Upper lobe of left lung (tissue), 6 donors: Measurements from ENCODE around the gene EPO. TPM values are rescaled to one million over a fixed set of nuclear protein-coding genes. Genes with fewer than 3 reads are reported as not detected.
A peak's percentile ranks its signal among the peaks of the same experiment; 100 is the strongest.

Experiments
- ATAC-seq, 2 donors: fragments of 200-7000 bp; cut with Tn5 transposase; one replicate each; pipeline ENCODE4 v1.9.1; 2022; ENCODE audit warnings: mild to moderate bottlenecking in 2 of 2, moderate library complexity in 2 of 2; ENCODE audit not compliant: low FRiP score in 2 of 2
- DNase-seq, 2 donors: peaks; one replicate each; pipeline ENCODE4 v3.0.0-alpha.2; 2019 to 2020
- H3K27ac ChIP-seq, 4 donors: fragments of 200-600 bp; sonication (generic); one replicate each; pipeline ENCODE4 v1.5.1; 2016 to 2019
- H3K27me3 ChIP-seq, 4 donors: fragments of 200-600 bp; sonication (generic); one replicate each; pipeline ENCODE4 v1.5.1; 2017 to 2019
- H3K36me3 ChIP-seq, 4 donors: fragments of 200-600 bp; sonication (generic); one replicate each; pipeline ENCODE4 v1.5.1; 2016 to 2019
- H3K4me1 ChIP-seq, 4 donors: fragments of 200-600 bp; sonication (generic); one replicate each; pipeline ENCODE4 v1.5.1; 2018 to 2019
- H3K4me3 ChIP-seq, 4 donors: fragments of 200-600 bp; sonication (generic); one replicate each; pipeline ENCODE4 v1.5.1; 2017 to 2019; ENCODE audit warnings: mild to moderate bottlenecking in 2 of 4, moderate library complexity in 1 of 4
- H3K9me3 ChIP-seq, 4 donors: fragments of 200-600 bp; sonication (generic); one replicate each; pipeline ENCODE4 v1.5.1; 2018 to 2019
- EP300 ChIP-seq, 4 donors: sonication (generic); formaldehyde crosslinking; IDR thresholded peaks; one replicate each; pipeline ENCODE4 v1.5.1; 2017; ENCODE audit warnings: antibody characterized with exemption in 4 of 4, control low read depth in 2 of 4
- POLR2A ChIP-seq, 4 donors: fragments of 450-650 bp; IDR thresholded peaks; one replicate each; pipeline ENCODE4 v1.5.1; 2016 to 2017; ENCODE audit warnings: antibody characterized with exemption in 4 of 4, mild to moderate bottlenecking in 2 of 4
- POLR2AphosphoS5 ChIP-seq, 2 donors: sonication (generic); formaldehyde crosslinking; IDR thresholded peaks; one replicate each; pipeline ENCODE4 v1.5.1; 2017; ENCODE audit warnings: antibody characterized with exemption in 2 of 2
- WGBS, 2 donors: methylation state at CpG; one replicate each; pipeline ENCODE4 v1.1.5; 2017 to 2018; 5-methylcytosine and 5-hydroxymethylcytosine counted together
- total RNA-seq, 6 donors: library from RNA; depleted of rRNA in 4 of 6; stranded (reverse); fragments of >200 nt in 4 of 6; gene quantifications; one replicate each; pipeline versions ENCODE4 v1.1.0 to v1.2.1, GENCODE V29; 2016 to 2021
- TF ChIP-seq, protein P1 (sequence below), 6 experiments: fragments of 450-650 bp in 4 of 6; fragments of 200-600 bp in 2 of 6; sonication (generic) in 2 of 6; IDR thresholded peaks; one replicate each; pipeline ENCODE4 v1.5.1; 2016 to 2019; ENCODE audit warnings: antibody characterized with exemption in 6 of 6
- donor health status: DM: no; HTN: no; CAD: no; lungs with moderate emphysema.
- donor health status: DM: no; HTN: yes; CAD: no; lungs with severe emphysema.

Gene EPO
- total RNA-seq, 6 donors from 2014 or later, result 0.20 TPM; not detected in 5

DNA sequence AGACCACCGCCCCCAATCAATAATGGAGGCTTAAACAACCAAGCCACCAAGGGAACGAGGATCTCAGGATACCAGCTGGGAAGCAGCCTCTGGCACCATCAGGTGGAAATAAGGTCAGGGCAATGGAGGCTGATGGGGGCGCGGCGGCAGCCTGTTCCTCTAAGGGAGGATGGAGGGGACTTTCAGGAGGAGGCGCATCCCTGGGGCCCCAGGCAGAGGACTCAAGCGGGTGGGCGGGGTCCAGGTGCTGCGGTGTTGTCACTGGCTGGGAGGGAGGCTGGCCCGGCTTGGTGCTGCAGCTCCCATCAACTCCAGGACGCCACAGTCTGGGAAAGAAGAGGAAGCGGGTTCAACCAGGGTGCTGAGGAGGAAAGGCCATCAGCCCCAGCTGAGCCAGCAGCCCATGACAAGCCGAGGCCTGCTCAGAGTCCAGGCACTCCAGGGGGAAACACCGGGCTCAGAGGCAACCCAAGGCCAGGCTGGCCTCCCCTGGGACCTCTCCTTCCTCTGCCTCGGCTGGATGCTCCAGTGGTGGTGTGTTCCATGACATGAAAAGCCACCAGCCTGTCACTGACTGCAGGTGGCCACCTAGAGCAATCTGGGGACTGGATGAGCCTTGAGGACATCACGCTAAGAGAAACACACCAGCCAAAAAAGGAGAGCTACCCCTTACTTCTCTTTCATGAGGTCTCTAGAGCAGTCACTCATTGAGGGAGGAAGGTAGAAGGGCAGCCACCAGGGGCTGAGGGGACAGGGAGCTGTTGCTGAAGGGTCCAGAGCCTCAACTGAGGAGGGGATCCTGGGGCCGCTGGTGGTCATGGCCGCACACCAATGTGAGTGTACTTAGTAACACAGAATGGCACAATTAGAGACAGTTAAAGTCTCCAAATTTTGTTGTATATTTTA is 30.8 kb upstream of the EPO start:
- DNase-seq (peak in 1 of 2 donors; percentile 76), ATAC-seq (no peak)
- no peaks in the 10 kb centered on the region for H3K9me3 ChIP-seq
- WGBS, 2 donors, result 88 to 90% methylated on average over 17 to 18 of the region's 18 CpGs
- no peaks in the 10 kb centered on the region for H3K27me3 ChIP-seq
- H3K27ac ChIP-seq, result no peak overlapping the region
- peaks cover 17 to 54% (median 43%) of the 10 kb centered on the region in 4 donors for H3K36me3 ChIP-seq
- TF ChIP-seq, protein P1, sequence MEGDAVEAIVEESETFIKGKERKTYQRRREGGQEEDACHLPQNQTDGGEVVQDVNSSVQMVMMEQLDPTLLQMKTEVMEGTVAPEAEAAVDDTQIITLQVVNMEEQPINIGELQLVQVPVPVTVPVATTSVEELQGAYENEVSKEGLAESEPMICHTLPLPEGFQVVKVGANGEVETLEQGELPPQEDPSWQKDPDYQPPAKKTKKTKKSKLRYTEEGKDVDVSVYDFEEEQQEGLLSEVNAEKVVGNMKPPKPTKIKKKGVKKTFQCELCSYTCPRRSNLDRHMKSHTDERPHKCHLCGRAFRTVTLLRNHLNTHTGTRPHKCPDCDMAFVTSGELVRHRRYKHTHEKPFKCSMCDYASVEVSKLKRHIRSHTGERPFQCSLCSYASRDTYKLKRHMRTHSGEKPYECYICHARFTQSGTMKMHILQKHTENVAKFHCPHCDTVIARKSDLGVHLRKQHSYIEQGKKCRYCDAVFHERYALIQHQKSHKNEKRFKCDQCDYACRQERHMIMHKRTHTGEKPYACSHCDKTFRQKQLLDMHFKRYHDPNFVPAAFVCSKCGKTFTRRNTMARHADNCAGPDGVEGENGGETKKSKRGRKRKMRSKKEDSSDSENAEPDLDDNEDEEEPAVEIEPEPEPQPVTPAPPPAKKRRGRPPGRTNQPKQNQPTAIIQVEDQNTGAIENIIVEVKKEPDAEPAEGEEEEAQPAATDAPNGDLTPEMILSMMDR (IDR thresholded peaks at IDR 0.05), result no peak
- no peak for TF ChIP-seq EP300 (IDR thresholded peaks at IDR 0.05)
- no peak for TF ChIP-seq POLR2AphosphoS5 (IDR thresholded peaks at IDR 0.05)
- no peak for TF ChIP-seq POLR2A (IDR thresholded peaks at IDR 0.05)
- peaks cover 25 to 33% (median 28%) of the 10 kb centered on the region in 4 donors for H3K4me1 ChIP-seq
- H3K4me3 ChIP-seq, result no peak overlapping the region

DNA sequence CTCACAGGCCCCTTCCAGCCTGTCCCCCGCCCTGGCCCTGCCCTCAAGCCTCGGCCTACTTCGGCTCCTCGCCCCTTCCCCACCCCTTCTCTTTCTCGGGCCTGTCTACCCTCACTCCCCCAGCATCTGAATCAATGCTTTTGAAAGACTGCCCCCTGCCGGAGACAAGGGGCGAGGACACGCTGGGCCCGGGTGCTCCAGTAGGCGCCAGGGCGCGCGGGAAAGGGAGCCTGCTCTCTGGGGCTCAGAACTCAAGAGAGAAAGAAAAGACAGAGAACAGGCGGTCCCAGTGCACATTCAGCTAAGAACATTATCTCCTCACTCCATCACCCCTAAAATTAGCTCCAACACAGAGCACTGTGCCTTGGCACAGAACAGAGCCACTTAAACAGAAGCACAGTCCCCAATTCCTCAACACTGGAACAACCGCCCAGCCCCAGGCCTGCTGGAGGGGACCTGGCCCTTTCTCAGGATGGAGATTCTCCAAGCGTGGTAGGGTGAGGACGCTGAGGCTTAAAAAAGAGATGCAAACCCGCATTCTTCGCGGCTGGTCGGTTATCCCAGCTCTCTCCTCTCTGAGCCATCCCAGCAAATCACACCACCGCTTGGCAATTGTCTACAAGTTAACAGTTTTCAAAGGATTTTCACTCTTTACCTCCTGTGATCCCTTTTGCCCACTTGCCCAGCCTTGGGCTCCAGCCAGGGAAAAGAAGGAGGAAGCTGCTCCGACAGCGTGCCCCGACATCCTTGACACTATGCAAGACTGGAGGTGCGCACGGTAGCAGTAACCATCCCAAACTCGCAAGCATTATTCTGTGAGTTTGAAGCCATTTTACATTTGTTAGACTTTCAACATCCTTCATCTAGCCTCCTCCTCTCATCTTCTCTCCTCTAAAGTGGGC is 28.3 kb upstream of the EPO start:
- DNase-seq, result peak; percentile 78 to 89
- Histone ChIP-seq H3K36me3 (peaks cover 5 to 30% (median 18%) of the 10 kb centered on the region in 4 donors), H3K4me3 (peak overlapping the region in 1 of 4 donors; percentile 99), H3K27me3 (no peaks in the 10 kb centered on the region), H3K4me1 (peaks cover 32 to 38% (median 34%) of the 10 kb centered on the region in 4 donors), H3K27ac (peak overlapping the region in 2 of 4 donors; percentile 22 to 45), H3K9me3 (no peaks in the 10 kb centered on the region)
- TF ChIP-seq, protein P1 (IDR thresholded peaks at IDR 0.05), result peak; percentile 86 to 95 (median 89)
- TF ChIP-seq POLR2AphosphoS5 (IDR thresholded peaks at IDR 0.05), result no peak
- TF ChIP-seq POLR2A (IDR thresholded peaks at IDR 0.05), result no peak
- TF ChIP-seq EP300 (IDR thresholded peaks at IDR 0.05), result no peak
- WGBS, 2 donors, result 30 to 33% methylated on average over 28 of the region's 28 CpGs
- ATAC-seq, result peak; percentile 81 to 86

DNA sequence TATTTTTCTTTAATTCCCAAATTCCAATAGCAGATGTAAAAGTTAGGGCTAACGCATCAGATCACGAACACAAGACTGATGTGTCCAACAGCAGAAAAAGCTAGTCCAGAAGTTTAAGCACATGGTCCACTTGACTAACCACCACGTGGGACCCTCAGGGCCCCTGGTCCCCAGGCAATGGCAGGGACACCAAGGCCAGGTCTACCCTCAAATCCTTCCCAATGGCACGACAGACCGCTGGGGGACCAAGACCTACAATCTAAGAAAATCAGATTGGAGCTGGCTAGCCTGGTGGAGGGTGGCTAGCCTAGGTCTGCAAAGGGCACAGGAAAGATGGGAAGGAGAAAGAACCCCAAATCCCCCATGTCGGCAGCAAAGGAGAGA is 27.7 kb upstream of the EPO start:
- 66 to 67% methylated on average over 6 of the region's 6 CpGs for WGBS, 2 donors
- TF ChIP-seq EP300 (IDR thresholded peaks at IDR 0.05) (no peak), POLR2AphosphoS5 (IDR thresholded peaks at IDR 0.05) (no peak), POLR2A (IDR thresholded peaks at IDR 0.05) (no peak)
- TF ChIP-seq, protein P1 (IDR thresholded peaks at IDR 0.05), result no peak
- Histone ChIP-seq H3K9me3 (no peaks in the 10 kb centered on the region), H3K4me3 (peak overlapping the region in 3 of 4 donors; percentile 99), H3K27ac (peak overlapping the region in 2 of 4 donors; percentile 22 to 93), H3K36me3 (peaks cover 0 to 23% (median 12%) of the 10 kb centered on the region in 4 donors), H3K27me3 (no peaks in the 10 kb centered on the region), H3K4me1 (peaks cover 32 to 38% (median 34%) of the 10 kb centered on the region in 4 donors)
- DNase-seq (no peak), ATAC-seq (no peak)

DNA sequence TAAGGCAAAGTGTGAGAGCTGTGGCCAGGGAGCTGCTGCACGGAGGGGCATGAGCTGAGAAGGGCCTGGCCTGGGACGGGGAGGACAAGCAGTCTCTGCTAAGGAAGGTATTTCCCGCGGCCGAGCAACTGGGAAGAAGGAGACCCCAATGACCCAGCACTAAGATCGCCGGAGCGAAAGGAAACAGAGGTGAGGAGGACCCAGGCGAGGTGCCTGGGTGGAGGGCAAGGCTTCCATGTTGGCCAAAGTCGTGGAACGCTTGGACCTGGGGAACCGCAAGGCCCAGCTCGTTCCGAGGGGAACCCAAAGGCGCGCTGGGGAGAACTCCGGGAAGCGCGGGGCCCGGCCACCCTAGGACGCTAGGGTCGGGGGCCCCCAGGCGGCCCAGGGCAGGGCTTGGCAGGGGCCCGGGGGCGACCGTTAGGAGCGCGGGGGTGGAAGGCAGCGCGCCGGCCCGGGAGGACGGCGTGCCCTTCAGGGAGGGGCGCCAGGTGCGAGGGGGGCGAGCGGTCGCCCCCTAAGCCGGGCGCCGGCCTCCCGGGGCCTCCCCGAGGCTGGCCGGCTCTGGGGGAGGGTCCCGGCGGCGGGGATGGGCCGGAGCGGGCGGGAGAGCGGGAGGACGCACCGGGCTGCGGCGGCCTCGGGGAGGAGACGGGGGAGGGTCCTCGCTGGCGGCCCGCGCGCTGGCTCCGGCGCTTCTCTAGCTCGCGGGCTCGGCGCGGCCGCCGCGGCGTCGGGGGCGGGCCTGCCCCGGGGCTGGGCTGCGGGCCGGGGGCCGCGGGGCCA is 26.8 kb upstream of the EPO start:
- no peak for DNase-seq

More for the DNA sequence above, 26.8 kb upstream of the EPO start:
- peak overlapping the region; percentile 76 to 93 (median 80) for H3K27ac ChIP-seq
- no peaks in the 10 kb centered on the region for H3K27me3 ChIP-seq
- TF ChIP-seq EP300 (IDR thresholded peaks at IDR 0.05) (no peak), POLR2A (IDR thresholded peaks at IDR 0.05) (no peak), POLR2AphosphoS5 (IDR thresholded peaks at IDR 0.05) (no peak)
- TF ChIP-seq, protein P1 (IDR thresholded peaks at IDR 0.05), result no peak
- H3K4me1 ChIP-seq, result peaks cover 32 to 35% (median 34%) of the 10 kb centered on the region in 4 donors
- peak in 1 of 2 donors; percentile 10 for ATAC-seq
- H3K36me3 ChIP-seq, result peaks cover 0 to 14% (median 4%) of the 10 kb centered on the region in 4 donors
- peak overlapping the region; percentile 96 to 99 (median 99) for H3K4me3 ChIP-seq
- 0 to 1% methylated on average over 19 to 21 of the region's 81 CpGs for WGBS, 2 donors
- no peaks in the 10 kb centered on the region for H3K9me3 ChIP-seq
